Stimulated activated memory B cell treated with anti-CD40 and anti-IgM and Interleukin-4, amounts not matched to agents 10 μg/mL and 1 μg/mL and 100 μg/mL, for 72 hours (primary cell): ENCODE results near the gene TK2.

ENCODE experiments used
- ATAC-seq: fragments of 150-1000 bp; cut with Tn5 transposase; 2 replicates; pipeline ENCODE4 v1.10.0; 2021
- H3K27ac Mint-ChIP-seq: one replicate; pipeline ENCODE4 v1.8.0; 2022; ENCODE audit warnings: mild to moderate bottlenecking, mixed read lengths
- H3K27me3 Mint-ChIP-seq: one replicate; pipeline ENCODE4 v1.8.0; 2022; ENCODE audit warnings: mixed read lengths
- H3K36me3 Mint-ChIP-seq: one replicate; pipeline ENCODE4 v1.8.0; 2022; ENCODE audit warnings: mixed read lengths
- H3K4me1 Mint-ChIP-seq: one replicate; pipeline ENCODE4 v1.8.0; 2022; ENCODE audit warnings: mixed read lengths
- H3K4me3 Mint-ChIP-seq: one replicate; pipeline ENCODE4 v1.8.0; 2022; ENCODE audit warnings: mild to moderate bottlenecking, moderate library complexity, mixed read lengths
- H3K9me3 Mint-ChIP-seq: one replicate; pipeline ENCODE4 v1.8.0; 2022; ENCODE audit warnings: mixed read lengths

The TK2 gene

DNA sequence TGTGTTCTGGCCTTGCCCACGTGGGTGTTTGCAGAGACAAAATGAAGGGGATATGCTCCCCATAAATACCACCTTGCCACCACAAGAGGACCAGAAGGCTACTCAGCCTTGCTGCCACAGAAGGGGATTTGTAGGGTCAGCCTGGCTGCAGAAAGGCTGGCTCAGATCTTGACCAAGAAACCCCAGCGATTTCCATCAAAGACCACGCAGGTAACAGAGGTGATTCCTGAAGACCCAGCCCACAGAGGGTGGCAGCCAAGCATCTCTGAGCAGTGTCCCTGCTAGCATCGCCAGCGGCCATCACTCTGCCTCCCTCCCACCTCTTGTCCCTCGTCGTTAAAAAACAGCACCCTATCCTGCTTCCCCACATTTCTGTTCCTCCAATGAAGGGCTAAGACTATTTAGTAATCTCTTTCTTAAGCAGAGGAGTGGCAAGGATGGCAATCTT lies 68.0 kb downstream of the TK2 start:
- no peak overlapping the region for H3K4me3 Mint-ChIP-seq
- H3K36me3 Mint-ChIP-seq = no peaks in the 10 kb centered on the region
- H3K27ac Mint-ChIP-seq = no peak overlapping the region
- H3K4me1 Mint-ChIP-seq = peaks cover 40% of the 10 kb centered on the region
- peaks cover 25% of the 10 kb centered on the region for H3K27me3 Mint-ChIP-seq
- ATAC-seq = no peak
- H3K9me3 Mint-ChIP-seq = no peaks in the 10 kb centered on the region

DNA sequence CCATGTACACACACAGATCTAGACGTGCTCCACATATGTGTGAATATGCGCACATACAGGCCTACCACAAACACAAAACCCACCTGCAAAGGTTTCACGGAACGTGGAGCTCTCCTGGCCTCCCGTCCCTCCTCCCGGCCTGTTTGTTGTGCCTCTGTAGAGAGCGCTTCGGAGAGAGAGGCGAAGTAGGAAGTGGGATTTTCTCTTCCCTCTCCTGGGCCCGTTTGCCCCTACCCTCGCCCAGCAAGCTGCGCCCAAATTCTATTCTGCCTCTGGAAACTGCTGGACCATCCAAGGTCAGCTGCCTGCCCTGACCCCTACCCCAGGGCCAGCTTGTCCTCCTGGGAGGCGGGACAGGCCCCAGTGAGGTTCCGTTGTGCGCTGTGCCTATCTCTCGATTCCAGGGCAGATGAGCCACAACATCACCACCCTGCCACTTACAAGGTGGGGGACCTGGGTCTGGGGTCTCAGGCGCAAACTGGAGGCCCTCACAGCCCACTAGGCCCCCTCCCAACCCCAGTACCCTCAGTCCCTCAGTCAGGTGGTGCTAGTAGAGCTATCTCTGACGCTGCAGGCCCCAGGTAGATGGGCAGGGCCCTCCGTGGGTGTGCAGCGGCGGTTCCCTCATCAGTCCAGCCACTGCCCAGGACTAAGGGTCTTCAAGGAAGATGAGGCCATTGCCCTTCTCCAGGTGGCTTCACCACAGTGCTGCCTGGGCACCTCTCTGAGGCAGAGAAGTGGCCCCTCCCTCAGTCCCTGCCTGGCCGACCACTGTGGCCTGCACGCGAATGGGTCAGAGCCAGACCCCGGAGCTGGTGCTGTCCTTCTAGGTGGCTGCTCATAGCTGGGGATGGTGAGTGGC lies 68.6 kb downstream of the TK2 start:
- no peaks in the 10 kb centered on the region for H3K9me3 Mint-ChIP-seq
- H3K4me3 Mint-ChIP-seq = no peak overlapping the region
- peaks cover 26% of the 10 kb centered on the region for H3K27me3 Mint-ChIP-seq
- no peak overlapping the region for H3K27ac Mint-ChIP-seq
- no peaks in the 10 kb centered on the region for H3K36me3 Mint-ChIP-seq
- H3K4me1 Mint-ChIP-seq = peaks cover 41% of the 10 kb centered on the region
- no peak for ATAC-seq

DNA sequence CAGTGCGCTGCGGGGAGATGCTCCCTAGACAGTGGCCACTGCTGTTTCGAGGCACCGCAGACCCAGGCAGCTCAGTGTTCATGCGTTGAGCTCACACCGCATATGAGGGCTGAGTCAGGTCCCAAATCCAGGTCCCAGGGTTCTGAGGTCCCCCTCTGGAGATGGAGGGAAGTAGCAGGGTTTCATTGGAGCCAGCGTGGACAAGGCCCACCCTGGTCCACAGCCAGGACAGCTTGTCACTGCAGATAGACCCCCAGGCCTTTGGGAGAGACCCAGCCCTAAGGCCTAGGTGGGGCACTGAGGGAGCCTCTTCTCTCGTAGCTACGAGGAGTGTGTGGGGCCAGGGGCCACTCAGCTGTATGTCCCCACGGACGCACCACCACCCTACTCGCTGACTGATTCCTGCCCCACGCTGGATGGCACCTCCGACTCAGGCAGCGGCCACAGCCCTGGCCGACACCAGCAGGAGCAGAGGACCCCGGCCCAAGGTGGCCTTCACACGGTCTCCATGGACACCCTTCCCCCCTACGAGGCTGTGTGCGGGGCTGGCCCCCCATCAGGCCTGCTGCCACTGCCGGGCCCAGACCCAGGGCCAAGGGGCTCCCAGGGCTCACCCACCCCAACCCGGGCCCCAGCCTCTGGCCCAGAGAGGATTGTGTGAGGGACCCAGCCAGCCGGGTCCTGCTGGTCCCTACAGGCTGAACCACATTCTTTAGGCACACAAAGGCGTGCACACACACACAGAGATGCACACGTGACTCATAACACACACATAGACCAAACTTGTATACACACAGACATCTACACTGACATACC lies 69.4 kb downstream of the TK2 start:
- Mint-ChIP-seq H3K9me3 (no peaks in the 10 kb centered on the region), H3K4me1 (peaks cover 39% of the 10 kb centered on the region), H3K27ac (no peak overlapping the region), H3K27me3 (peaks cover 21% of the 10 kb centered on the region), H3K4me3 (no peak overlapping the region), H3K36me3 (no peaks in the 10 kb centered on the region)
- ATAC-seq = peak; percentile 34

DNA sequence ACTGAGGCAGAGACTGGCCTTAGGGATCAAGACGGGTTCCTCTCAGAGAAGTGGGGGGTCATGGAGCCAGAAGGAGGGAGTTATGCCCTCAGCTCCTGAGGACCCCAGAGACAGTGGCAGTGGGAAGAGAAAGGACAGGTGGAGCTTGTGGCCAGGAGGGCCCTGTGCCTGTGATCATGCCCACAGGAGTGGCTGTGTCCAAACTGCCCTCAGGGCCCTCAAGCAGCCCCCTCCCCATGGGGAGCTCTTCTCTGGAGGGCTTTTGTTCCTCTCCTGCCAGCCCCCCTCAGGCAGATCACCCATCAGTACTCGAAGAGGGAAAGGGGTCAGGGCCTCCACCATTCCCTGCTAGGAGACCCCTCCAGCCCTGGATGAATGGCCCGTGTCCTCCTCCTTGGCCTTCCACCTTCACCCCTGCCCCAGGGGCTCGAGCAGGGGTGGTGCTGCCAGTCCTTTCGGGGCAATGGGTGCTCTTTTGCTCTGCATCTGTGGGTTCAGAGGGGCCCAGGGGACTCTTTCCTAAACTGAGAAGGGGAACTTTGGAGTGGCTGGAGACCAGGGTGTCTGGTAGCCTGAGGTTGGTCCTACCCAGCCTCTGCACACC lies 70.2 kb downstream of the TK2 start:
- peaks cover 16% of the 10 kb centered on the region for H3K27me3 Mint-ChIP-seq
- H3K27ac Mint-ChIP-seq = no peak overlapping the region
- peaks cover 44% of the 10 kb centered on the region for H3K4me1 Mint-ChIP-seq
- H3K4me3 Mint-ChIP-seq = no peak overlapping the region
- no peak for ATAC-seq
- no peaks in the 10 kb centered on the region for H3K36me3 Mint-ChIP-seq
- no peaks in the 10 kb centered on the region for H3K9me3 Mint-ChIP-seq

DNA sequence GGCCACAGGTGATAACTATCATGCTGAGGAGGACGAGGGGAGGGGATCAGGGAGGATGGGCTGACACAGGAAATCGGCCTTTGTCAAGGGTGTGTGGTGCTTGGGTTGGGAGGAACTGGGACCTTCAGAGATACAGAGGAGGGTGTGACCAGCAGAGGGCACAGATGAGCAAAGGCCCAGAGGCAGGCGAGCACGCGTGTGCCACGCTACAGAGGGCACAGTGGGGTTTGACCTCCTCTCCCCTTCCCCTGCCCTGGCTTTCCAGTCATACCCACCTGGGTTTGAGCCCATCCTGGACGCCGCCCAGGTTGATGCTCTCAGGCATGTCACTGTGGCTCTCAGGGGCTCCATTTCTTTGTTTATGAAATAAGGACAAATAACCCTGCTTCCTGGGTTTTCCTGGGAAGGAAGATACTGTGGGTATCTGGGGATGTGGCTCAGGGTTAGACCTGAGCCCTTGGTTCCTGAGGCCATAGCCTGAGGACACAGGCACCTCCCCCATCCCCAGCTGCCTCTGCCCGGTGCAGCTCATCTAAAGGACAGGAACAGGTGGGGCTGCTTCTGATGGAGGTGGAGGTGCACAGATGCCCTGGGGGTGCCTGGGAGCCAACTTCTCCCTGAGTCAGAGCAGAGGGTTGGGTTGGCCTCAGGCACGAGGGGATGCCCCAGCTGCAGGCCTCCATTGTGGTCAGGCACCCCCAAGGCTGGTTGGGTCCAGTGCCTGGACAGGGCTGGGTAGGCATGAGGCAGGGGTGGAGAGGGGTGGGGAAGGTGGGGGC lies 71.0 kb downstream of the TK2 start:
- Mint-ChIP-seq H3K27ac (no peak overlapping the region), H3K36me3 (no peaks in the 10 kb centered on the region), H3K9me3 (no peaks in the 10 kb centered on the region), H3K4me1 (peaks cover 46% of the 10 kb centered on the region), H3K27me3 (peaks cover 8% of the 10 kb centered on the region), H3K4me3 (no peak overlapping the region)
- peak; percentile 86 for ATAC-seq

DNA sequence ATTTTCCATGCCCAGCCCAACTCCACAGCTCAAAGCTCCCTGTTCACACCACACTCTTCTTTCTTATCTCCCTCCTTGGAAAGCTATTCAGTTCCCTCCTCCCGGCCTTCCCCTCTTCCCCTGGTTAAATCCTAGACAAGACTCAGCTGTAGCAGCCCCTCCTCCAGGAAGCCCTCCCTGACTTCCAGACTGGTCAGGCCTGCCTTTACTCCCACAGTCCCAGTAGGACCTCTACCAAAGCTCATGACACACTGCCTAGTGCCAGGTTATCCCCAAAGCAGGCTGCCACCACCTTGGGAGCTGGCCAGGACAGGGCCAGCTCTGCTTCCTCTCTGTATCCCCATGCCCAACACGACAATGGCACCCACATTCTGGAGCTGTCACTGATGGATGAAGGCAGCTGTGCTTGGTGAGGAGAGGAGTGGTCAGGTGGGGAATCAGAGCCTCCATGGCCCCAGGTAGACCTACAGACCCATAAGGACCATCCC lies 72.8 kb downstream of the TK2 start:
- Mint-ChIP-seq H3K4me1 (peaks cover 40% of the 10 kb centered on the region), H3K36me3 (no peaks in the 10 kb centered on the region), H3K9me3 (no peaks in the 10 kb centered on the region), H3K27ac (no peak overlapping the region), H3K27me3 (peaks cover 11% of the 10 kb centered on the region), H3K4me3 (no peak overlapping the region)
- no peak for ATAC-seq

DNA sequence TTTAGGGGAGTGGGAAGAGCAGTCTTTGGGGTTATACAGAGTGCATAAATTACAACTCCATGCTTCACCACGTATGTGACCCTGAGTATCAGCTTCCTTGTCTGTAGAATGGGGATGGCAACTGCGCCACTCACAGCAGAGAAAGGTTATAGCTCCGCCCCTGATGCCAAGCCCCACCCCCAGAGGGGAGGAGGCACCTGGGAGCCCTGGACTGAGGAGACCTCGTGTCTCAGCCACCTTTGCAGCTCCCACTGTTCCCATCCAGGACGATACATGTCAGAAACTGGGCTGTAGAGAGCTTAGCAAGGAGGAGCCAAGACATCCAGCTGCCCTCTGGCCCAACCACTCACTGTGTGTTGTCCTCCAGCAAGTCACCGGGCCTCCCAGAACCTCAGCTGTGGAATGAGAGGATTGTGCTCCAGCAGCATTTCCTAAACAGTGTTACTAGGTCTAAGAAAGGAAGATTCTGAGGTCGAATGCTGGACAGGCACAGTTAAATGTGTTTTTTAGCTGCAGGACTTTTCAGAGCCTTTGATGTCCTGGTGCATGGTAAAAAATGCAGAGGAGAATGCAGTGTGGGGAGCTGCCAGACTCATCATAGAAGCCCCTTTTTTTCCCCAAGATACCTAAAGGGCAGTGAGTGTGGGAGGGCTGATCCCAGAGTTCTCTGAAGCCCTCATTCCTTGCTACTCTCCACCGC lies 73.4 kb downstream of the TK2 start:
- no peaks in the 10 kb centered on the region for H3K36me3 Mint-ChIP-seq
- H3K4me3 Mint-ChIP-seq = no peak overlapping the region
- peaks cover 40% of the 10 kb centered on the region for H3K4me1 Mint-ChIP-seq
- H3K27ac Mint-ChIP-seq = no peak overlapping the region
- no peak for ATAC-seq
- H3K9me3 Mint-ChIP-seq = no peaks in the 10 kb centered on the region
- H3K27me3 Mint-ChIP-seq = peaks cover 17% of the 10 kb centered on the region

DNA sequence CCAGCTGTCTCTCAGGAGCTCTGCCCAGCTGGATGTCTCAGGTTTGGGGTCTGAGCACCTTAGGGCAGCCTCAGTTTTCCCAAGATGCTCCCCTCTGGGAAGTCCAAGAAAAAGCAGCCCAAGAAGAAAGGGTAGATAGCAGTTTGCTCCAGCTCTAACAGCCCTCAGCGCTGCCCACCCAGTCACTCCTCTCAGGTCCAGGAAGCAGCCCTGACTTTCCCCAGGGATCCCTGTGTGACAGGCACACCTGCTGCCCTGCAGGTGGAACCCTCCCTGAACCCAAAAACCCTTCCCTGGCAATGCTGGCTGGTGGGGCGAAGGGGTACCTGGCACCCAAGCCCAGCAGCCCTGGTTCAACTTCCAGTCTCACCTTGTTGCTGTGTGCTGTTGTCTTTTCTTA lies 74.7 kb downstream of the TK2 start:
- Mint-ChIP-seq H3K27ac (no peak overlapping the region), H3K4me3 (no peak overlapping the region), H3K4me1 (peaks cover 40% of the 10 kb centered on the region), H3K36me3 (no peaks in the 10 kb centered on the region), H3K27me3 (peaks cover 27% of the 10 kb centered on the region), H3K9me3 (no peaks in the 10 kb centered on the region)
- ATAC-seq = no peak

DNA sequence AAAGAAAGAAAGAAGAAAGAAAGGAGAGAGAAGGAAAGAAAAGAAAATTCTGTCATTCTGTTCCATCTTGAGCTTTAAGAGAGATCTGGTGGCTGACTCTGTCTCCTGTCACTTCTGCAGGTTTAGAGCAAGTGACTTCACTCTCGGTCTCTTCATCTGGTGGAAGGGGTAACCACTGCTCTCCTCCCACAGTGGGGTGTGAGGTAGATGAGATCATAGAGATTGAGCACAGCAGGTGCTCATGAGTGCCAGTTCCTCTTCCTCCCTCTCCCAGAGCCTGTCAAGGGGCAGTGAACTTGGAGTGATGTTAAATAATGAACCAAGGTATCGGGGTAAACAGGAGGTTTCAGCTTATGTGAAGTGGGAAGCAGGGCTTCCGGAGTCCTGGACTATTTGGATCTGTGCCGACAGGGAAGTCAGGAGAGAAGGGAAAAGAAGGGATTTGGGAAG lies 75.1 kb downstream of the TK2 start:
- no peak overlapping the region for H3K4me3 Mint-ChIP-seq
- H3K9me3 Mint-ChIP-seq = no peaks in the 10 kb centered on the region
- ATAC-seq = peak; percentile 96
- H3K36me3 Mint-ChIP-seq = no peaks in the 10 kb centered on the region
- H3K27me3 Mint-ChIP-seq = peaks cover 31% of the 10 kb centered on the region
- H3K27ac Mint-ChIP-seq = no peak overlapping the region
- peaks cover 40% of the 10 kb centered on the region for H3K4me1 Mint-ChIP-seq

DNA sequence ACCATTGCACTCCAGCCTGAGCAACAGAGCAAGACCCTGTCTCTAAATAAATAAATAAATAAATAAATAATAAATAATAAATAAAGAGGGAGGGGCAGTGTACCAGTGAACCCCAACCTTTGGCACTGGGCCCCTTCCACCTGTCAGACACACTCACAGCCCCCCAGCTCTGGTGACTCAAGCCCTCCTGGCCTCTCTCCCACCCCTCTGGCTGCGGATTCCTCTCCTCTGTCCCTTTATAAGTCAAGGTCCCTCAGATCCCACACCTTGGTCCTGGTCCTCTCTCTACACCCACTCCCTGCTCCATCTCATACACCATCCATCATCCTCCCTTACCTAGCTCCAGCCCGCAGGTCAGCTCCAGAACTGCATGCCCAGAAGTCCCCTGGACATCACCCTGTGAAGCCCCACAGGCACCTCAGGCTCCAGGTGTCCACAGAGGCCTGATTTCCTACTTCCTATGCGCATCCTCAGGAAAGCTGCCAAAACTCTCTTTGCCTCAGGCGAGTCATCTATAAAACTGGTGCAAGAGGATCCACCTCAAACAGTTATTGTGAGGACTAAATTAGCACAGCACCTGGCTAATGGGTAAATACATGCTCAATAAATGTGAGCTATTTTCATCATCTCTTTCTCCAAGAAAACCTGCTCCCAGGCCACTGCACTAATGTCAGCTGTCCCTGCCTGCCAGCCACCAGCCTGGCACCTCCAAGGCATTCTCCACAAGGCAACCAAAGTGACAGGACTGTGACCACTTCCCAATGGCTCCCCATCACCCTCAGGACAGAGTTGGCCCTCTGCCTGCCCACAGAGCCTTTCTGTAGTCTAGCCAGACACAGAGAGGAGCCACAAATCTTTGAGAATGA lies 76.0 kb downstream of the TK2 start:
- no peaks in the 10 kb centered on the region for H3K9me3 Mint-ChIP-seq
- no peak overlapping the region for H3K4me3 Mint-ChIP-seq
- H3K27me3 Mint-ChIP-seq = peaks cover 40% of the 10 kb centered on the region
- no peak for ATAC-seq
- H3K27ac Mint-ChIP-seq = no peak overlapping the region
- peaks cover 38% of the 10 kb centered on the region for H3K4me1 Mint-ChIP-seq
- no peaks in the 10 kb centered on the region for H3K36me3 Mint-ChIP-seq

DNA sequence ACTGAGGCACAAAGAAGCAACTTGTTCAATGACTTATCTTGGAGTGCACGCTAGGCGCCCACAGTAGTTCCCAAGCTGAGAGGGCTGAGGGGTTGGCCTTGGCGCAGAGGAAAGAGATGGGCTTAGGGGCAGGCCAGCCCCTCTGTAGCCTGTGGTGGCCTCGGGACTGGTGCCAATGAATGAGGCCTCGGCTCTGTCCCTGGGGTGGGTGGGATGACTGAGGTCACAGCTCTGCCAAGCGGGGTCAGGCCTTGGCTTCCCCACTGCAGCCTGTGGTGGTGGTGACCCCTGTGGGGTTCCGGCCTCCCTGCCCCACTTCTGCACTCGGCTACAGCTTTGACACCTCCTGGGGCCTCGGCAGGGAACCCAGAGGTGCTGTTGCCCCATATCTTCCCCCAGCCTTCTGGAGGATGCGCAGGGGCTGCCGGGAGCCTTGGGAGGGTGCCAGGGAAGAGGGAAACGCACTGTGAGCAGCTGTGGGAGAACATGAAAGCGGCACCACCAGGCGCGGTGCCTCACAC lies 76.8 kb downstream of the TK2 start:
- ATAC-seq = no peak
- Mint-ChIP-seq H3K36me3 (no peaks in the 10 kb centered on the region), H3K27ac (no peak overlapping the region), H3K9me3 (no peaks in the 10 kb centered on the region), H3K4me1 (peaks cover 31% of the 10 kb centered on the region), H3K27me3 (peaks cover 48% of the 10 kb centered on the region), H3K4me3 (no peak overlapping the region)

DNA sequence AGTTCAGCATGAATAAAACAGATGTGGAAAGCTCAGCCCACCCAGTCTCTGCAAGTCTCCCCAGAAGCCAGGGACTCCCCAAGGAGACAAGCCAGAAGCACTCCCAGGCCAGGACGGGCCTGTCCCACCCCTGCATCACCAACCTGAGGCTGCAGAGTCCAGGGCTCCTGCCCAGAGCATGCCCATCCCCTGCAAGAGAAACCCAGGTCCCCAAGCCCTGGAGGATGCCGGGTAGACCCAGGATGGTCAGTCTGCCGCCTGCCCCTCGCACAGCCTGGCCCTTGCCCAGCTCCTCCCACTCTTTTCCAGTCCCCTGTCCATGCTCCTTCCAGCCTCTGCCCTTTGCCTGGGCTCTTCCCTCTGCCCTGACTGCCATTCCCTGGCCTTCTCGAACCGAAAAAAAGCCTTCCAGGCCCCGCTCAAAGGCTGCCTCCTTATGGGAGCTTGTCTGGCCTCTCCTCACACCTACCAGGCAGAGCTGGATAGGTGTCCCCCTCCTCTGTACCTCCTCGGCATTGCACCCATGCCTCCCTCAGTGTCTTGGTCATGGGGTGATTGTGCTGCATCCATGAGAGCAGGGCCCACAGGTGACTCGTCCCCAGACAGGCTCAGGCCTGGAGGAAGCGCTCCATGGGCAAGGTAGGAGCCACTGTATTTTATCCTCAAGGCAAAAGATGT lies 78.1 kb downstream of the TK2 start:
- no peaks in the 10 kb centered on the region for H3K9me3 Mint-ChIP-seq
- no peaks in the 10 kb centered on the region for H3K36me3 Mint-ChIP-seq
- ATAC-seq = no peak
- no peak overlapping the region for H3K27ac Mint-ChIP-seq
- H3K4me1 Mint-ChIP-seq = peaks cover 20% of the 10 kb centered on the region
- H3K4me3 Mint-ChIP-seq = no peak overlapping the region
- H3K27me3 Mint-ChIP-seq = peaks cover 52% of the 10 kb centered on the region

DNA sequence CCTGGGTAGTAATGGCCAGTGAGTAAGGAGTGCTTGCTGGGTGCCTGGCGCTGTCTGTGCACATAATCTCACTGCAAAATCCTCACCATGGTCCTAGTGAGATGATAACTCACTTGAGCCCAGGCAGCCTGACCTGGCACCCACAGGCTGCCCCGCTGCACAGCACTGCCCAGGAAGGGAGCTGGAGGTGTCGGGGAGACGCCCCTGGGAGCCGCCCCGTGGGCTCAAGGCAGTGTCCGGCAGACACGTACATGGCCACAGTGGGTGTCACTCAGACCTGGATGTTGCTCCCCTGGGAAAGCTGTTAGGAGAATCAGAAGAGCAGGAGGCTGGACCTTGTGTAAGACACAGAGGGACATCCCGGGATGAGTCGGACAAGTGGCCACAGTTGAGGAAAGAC lies 78.7 kb downstream of the TK2 start:
- Mint-ChIP-seq H3K27ac (no peak overlapping the region), H3K4me3 (no peak overlapping the region), H3K4me1 (peaks cover 19% of the 10 kb centered on the region), H3K36me3 (no peaks in the 10 kb centered on the region), H3K27me3 (peaks cover 58% of the 10 kb centered on the region), H3K9me3 (peaks cover 2% of the 10 kb centered on the region)
- no peak for ATAC-seq
